HG02571 (cell line): ENCODE measurements around the gene CCDC178.

Source experiments
- ATAC-seq: cut with Tn5 transposase; IDR thresholded peaks from one replicate; pipeline ENCODE4 v1.9.1; 2021; ENCODE audit warnings: mild to moderate bottlenecking, moderate library complexity; ENCODE audit not compliant: unreplicated experiment

The CCDC178 gene

DNA sequence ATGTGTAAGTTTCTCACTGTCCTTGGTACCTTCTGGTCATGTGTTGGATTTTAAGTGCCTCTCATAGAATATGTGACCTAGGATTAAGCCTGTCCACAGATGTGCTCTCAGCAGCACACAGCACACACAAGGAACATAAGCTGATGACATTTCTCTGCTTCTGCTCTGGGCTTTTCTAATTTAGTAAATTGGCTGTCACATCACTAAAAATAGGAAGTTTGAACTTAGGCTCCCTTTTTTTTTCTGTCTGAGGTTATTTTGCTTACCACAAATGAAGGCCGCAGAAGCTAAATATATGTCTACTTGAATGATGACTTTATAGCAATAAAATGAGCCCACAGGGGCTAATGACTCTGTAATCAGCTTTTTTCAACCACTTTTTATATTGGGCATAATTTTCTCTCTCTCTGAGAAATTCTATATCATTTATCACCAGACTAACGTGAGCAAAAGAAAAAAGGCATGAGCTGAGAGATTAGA is 517.5 kb downstream of the CCDC178 start:
- ATAC-seq, result no peak

DNA sequence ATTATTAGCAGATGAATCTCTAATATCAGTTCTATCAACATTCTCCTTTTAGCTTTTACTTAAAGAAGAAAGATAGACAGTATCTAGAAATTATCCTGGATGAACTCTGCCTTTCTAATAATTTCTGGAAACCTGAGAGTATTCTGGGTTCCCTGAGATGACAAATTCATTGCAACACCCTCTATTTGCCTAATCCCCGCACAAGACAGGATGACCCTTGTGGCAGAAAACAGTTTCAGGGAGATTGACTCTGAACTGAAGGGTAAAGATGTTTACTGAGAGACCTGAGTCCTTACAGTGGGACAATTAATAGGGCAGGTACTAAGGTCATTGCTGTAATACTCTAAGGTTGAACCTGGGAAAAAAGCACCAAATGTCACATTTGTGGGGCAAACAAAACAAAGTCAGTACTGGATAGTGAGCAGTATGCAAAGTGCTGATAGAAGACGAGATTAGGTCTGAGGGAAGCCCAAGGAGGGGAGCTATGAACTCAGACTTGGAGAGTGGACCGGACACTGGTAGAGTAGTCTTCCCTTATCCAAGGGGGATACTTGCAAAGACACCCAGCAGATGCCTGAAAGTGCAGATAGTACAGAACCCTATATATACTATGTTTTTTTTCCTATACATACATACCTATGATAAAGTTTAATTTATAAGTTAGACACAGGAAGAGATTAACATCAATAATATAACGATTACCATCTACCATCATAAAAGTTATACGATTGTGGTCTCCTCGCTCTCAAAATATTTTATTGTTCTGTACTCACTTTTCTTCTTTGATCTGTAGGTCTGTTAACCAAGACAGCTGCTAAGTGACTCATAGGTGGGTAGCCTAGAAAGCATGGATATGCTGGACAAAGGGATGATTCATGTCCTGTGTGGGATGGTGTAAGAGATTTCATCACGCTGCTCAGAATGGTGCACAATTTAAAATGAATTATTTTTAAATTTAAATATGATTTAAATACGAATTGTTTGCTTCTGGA is 519.4 kb downstream of the CCDC178 start:
- ATAC-seq, result no peak

DNA sequence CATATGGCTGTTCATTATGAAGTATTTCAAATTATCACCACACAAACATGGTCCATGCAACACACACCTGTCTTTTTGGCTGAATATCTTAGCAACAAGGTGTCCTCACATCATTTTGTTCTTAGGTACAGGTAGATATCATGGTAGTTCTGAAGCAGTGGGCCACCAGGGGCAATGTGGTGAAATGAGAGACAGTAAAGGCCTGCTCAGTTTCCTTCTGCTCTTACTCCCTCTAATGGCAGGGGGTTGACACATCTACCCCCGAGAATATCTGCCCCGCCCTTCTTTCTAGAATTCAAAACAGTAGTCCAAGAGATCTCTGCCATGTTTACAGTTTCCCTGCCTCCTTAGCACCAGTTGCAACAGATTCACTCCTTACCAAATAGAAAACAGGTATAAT is 520.7 kb downstream of the CCDC178 start:
- peak; percentile 92 for ATAC-seq

DNA sequence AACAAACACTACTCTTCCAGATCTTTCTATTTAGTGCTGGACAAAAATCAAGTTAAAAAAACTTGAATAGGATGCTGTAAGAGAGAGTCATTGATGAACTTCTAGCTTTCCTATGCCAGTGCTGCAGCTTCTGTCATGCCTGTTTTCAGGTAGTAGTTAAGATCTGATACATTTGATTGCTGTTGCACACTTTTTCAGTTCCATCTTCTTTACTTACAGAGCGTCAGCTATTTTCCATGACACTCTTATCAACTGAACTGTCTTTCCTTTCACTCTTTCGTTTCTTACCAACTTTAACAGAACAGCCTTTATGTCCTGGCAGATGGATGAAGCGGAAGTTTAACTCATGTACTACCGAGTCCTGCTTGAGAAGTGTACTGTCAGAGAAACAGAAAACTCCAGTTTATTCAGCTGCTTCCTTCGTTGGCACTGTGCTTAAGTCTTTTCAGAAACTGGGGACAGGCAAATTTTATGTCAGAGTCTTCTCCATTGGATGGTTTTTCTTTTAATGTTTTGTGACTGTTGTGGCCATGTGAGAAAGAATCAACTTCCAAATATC is 521.8 kb downstream of the CCDC178 start:
- no peak for ATAC-seq

DNA sequence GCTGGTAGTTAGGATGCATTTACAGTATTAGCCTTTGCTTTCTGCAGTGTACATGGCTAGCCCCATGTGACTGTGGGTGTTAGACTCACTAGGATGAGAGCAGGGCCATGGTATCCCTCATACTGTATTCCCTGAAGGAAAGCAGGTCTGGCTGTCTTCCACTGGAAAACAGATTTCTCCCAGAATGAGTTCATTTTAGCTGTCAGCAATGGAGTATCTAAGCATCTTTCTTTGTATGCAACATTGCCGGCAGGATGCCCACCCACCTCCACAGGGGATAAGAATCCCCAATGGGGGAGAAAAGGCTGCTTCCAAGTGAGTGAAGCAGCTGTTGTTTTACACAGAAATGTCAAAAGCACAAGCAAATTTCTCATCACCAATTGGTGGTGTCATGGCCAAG is 525.0 kb downstream of the CCDC178 start:
- no peak for ATAC-seq

DNA sequence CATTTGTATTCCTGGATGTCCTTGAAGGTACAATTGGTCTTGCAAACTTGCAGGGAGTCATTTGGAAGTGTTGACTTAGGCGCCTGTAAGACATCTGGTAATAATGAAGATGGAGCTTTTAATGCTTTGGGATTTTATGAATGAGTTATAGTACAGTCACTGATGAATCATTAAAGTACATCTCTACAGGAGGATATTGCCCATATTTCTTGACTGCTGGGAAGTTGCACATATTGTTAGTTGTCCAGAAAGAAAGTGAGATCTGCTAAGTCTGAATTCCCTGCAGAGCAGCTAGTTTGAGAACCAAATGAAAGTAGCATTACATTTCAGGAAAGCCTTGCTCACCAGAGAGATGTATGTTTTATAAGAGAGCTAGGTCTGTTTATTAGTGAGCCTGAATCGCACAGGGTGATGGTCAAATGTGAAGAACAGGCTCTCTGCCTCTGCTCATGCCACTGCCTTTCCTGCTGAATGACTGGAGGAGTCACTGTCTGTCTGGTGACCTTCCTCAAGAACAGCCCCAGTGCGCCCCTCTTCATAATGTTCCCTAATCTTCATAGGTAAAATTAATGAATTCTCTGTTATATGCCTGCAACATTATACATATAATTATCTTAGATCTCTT is 528.7 kb downstream of the CCDC178 start:
- ATAC-seq, result no peak

DNA sequence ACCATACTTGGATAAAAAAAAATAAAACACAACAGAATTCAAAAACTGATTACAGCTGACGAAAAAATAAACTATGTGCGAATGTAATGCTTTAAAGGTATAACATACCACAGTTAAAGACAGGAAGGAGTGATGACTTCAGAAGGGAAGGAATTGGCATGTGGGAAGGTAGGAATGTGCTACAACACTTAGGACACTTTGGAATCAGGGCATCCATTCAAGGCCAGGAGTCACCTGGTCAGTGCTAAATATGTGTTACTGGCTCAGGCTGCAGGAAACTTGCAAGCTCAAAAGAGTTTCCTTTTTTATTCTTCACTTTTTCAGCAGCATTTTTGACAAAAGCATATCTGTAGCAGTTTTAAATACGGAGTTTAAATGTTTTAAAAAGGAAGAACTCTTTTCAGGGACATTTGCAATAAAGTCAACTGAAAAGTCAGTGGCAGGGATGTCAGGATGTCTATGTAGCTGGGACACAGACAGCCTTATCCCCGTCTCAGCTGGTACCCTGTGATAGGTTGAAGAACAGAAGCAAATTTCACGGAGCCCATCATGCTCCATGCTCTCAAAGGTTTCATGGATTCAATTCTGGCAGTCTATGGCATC is 529.7 kb downstream of the CCDC178 start:
- no peak for ATAC-seq

DNA sequence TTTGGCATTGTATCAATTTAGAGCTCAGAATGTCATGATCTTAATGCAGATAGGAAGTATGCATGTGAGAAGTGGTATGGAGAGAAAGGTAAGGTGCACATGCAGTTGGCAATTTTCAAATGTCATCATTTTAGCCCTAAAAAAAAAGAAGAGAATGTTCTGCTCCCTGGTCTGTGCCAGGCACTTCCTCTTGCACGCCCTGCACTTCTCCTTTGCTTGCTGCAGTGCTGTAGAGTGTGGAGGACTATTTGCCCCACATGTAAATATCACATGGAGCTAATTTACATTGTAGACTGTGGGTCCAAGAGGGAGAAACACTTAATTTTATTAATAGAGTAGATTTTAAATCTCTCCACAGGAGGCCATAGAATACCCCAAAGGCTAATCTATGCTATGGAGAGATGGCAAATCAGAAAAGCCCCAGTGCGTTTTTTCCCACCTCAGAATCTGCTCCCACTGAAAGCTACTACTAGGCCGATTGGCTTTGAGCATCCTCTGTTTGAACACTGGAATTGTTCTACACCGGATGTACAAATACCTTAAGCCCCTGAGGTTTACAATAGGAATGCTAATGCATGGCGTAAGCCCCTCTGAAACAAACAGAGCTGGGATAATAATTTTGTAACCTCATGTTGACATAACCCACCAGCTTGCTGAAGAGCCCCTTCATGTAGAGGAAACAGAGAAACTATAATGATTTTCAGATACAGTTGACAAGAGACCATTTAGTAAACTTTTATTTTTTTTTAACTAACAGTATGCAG is 530.5 kb downstream of the CCDC178 start:
- ATAC-seq, result no peak

DNA sequence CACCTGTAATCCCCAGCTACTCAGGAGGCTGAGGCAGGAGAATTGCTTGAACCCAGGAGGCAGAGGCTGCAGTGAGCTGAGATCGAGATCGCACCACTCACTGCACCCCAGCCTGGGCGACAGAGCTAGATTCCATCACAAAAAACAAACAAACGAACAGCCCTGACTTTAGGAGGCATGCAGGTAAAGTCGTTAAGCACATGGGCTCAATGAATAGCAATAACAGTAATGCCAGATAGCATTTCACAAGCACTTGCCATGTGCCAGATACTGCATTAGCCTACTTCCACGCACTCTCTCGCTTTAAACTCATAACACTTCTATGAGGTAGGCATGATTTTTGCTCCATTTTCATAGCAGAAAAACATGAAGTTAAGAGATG is 532.1 kb downstream of the CCDC178 start:
- no peak for ATAC-seq

DNA sequence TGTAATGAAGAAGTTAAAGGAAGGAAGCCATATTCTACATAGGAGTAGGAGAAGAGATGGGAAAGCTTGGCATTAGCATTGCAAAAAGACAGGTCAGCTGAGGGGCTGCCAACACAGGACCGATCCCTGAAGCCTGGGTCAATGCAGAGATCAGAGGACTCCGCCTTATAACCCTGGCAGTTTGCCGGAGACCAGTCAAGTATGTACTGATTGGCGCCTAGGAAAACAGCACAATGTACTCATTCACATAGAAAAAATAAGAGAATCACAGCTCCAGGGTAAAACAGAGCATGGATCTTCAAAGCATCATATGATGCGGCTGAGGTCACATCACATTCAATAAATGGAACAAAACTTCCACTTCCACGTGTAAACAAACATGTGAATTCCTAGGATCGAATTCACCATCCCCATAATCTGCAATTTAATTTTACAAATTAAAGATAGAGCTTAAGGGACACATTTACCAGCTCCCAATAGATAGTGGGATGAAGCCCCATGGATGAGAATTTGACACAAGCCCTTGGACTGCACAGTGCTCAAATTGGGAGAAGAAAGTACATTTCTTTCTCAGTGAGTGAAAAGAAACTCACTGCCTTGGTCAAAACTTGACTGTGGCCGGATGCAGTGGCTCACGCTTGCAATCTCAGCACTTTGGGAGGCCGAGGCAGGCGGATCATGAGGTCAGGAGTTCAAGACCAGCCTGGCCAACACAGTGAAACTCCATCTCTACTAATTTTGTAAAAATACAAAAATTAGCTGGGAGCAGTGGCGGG is 532.7 kb downstream of the CCDC178 start:
- no peak for ATAC-seq

DNA sequence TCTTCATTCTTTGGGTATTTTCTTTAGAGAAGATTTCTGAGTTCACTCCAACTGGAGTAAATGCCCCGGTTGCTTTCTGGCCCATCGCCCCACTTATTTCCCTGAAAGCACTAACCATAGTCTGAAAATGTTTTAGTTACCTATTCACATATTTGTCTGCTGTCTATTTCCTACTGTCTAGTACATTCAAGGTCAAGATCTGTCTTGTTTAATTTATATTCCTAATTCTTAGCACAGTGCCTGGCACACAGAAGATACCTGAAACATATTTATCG is 533.3 kb downstream of the CCDC178 start:
- no peak for ATAC-seq

DNA sequence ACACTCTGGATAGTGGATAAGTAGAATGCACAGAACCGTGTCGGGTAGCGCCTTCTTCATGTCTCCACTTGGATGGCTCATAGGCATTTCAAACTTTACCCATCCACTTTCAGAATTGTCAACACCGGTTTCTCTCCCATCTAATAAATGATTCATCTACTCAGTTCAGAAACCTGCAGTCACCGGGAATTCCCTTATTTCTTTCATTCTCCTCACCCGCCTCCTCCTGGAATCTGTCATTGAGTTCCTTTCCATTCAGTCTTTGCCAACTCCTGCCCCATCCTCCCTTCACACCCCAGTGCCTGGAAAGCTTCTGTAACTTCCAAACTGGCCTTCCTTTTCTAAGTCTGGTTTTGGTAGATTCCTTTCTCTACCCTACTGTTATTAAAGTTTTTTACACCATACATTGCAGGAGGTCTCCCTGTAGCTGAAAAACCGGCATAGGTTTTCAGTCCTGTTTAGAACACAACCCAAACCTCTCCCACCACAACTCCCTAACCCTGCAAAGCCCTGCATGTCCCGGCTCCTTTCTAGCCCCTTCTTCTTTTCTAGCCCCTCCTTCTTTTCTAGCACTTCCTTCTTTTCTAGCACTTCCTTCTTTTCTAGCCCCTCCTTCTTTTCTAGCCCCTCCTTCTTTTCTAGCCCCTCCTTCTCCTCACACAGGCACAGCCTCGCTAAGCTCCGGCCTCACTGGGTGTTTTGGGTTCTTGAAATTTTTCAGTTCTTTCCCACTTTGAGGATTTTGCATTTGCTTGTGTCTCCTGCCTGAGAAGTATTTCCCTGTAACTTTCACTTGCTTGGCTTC is 533.8 kb downstream of the CCDC178 start:
- ATAC-seq, result no peak

DNA sequence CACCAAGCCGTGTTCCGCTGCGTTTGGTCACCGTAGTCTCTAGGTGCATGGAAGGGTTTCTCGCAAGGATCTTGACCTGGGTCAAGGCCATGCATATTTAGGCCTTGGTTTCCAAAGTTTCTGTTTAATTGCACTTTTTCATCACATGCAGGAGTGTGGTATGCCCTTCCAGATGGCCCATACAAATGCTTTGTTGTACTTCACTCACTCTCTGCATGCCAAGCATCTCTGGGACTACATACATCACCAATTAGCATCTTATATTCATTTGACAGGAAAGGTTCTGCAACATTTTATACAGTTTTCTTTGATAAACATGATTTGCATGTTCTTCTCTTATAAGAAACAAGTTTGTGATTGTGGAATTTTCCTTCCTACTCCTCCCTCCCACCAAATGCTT is 534.9 kb downstream of the CCDC178 start:
- ATAC-seq, result no peak

DNA sequence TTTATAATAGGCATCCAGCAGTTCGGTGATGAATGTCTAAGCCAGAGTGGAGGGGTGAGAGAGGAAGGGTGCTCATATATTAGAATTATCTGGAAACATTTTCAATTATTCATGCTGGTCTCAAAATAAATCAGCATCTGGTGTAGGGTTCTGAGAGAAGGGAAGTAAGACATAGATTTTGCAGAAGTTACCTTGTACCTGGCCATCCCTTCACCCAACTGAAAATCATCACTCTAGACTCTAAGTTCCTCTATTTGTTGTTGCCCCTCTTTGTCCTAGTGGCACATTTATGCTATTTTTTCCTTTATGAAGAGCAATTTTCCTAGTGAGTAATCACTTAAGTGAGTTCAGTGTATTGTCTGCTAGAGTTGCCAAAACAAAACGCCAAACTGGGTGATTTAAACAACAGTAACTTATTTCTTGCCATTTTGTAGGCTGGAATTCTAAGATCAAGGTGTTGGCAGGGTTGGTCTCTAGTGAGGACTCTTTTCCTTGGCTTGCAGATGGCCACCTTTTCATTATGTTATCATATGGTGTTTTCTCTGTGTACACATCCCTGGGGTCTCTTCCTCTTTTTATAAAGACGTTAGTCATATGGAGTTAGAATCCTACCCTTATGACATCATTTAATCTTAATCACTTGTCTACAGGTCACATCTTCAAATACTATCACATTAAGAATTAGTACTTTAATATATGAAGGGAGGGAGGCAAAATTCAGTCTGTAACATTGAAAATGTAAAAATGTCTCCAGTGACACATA is 537.8 kb downstream of the CCDC178 start:
- ATAC-seq, result no peak

DNA sequence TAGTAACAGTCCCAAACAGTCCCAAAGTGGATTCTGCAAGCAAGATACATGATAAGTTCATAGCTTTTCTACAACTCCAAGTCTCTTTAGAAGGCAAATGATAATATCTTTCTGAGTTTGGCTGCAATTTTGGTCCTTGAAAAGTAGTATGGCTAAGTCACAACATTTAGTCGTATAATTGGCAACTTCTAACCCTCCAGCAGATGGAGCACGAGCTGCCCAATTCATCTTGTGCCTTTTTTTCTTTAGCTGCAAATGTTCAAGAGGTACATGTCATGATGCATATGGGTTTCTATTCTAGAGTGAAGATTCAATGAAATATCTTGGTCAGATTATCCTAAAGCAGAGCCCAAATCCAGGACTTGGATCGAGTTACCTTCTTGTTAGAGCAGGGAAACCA is 540.7 kb downstream of the CCDC178 start:
- no peak for ATAC-seq

DNA sequence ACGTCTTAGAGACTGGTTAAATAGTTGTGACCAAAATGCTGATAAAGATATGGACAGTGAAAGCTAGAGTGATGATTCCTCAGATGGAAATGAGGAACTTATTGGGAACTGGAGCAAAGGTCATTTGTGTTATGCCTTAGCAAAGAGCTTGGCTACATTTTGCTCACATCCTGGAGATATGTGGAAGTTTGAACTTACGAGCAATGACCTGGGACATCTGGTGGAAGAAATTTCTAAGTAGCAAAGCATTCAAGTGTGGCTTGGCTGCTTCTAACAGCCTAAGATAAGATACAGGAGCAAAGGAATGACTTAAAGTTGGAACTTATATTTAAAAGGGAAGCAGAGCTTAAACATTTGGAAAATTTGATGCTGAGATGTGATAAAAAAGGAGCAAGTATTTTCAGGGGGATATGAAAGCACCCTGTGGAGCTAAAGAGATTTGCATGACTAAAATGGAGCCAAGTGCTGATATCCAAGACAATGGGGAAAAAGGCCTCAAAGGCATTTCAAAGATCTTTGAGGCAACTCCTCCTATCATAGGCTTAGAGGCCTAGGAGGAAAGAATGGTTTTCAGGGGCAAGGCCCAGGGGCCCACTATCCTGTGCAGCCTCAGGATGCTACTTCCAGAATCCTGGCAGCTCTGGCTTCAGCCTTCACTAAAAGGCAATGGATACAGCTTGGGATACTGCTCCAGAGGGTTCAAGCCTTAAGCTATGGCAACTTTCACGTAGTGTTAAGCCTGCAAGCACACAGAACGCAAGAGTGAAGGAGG is 543.6 kb downstream of the CCDC178 start:
- no peak for ATAC-seq

DNA sequence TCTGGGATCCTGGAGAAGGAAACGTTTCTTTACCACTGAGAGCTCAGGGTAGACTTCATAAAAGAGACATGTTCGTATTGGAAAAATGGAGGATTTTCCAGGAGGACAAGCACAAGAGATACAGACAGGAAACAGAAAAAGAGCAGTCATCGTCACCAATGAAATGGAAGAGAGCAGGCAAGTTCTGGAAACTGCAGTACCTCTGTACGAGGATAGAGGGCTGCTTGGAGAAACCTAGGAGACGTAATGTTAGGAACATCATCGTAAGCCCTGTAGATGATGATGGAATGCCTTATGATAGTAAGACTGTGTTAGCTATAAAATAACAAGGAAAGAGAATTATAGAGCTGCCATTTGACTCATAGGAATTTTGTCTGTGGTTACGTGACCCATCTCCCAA is 546.6 kb downstream of the CCDC178 start:
- ATAC-seq, result no peak

DNA sequence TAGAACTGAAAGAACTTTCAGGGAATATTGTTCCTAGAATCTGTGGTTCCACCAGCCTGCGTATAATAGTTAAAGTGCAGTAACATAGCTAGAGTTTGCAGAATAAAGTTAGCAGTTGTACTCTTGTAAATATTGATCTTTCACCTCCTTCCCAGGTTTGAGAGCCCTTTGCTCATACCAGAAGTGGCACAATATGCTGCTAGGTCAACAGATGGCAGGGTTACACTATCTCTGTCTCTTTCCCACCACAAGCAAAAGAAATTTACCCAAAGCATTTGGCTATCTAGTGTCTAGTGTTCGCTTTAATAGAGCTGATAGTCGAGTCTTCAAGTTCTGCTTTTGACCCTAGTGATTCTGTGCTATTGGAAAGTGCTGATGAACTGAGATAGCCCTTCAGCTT is 548.7 kb downstream of the CCDC178 start:
- ATAC-seq, result no peak
